PFSK-1 (cell line): ENCODE measurements around the gene KRT73.

ENCODE experiments used
- FOXP2 ChIP-seq: optimal IDR thresholded peaks from 2 replicates; pipeline ENCODE3; 2011; ENCODE audit warnings: borderline replicate concordance, control low read depth, inconsistent platforms; ENCODE audit not compliant: insufficient read depth; ENCODE audit errors: extremely low read length, extremely low read depth
- POLR2AphosphoS5 ChIP-seq: IDR thresholded peaks from 2 replicates; pipeline ENCODE4 v1.6.1; 2012; ENCODE audit warnings: low read depth, mild to moderate bottlenecking, control low read depth, low read length, moderate library complexity
- REST ChIP-seq, 2 experiments: IDR thresholded peaks; 2 replicates each; pipeline versions ENCODE4 v1.6.1 to v1.8.0; 2011 to 2012; ENCODE audit warnings: low read depth in 2 of 2, low read length in 2 of 2, control low read depth in 1 of 2, inconsistent platforms in 1 of 2, mild to moderate bottlenecking in 1 of 2, moderate library complexity in 1 of 2; ENCODE audit not compliant: insufficient read depth in 1 of 2
- SIN3A ChIP-seq: IDR thresholded peaks from 2 replicates; pipeline ENCODE4 v1.6.1; 2012; ENCODE audit warnings: mild to moderate bottlenecking, low read length, moderate library complexity, borderline replicate concordance; ENCODE audit not compliant: insufficient read depth
- TAF1 ChIP-seq: IDR thresholded peaks from 2 replicates; pipeline ENCODE4 v1.6.1; 2012; ENCODE audit warnings: low read length, control low read depth, borderline replicate concordance; ENCODE audit not compliant: insufficient read depth

Gene KRT73

DNA sequence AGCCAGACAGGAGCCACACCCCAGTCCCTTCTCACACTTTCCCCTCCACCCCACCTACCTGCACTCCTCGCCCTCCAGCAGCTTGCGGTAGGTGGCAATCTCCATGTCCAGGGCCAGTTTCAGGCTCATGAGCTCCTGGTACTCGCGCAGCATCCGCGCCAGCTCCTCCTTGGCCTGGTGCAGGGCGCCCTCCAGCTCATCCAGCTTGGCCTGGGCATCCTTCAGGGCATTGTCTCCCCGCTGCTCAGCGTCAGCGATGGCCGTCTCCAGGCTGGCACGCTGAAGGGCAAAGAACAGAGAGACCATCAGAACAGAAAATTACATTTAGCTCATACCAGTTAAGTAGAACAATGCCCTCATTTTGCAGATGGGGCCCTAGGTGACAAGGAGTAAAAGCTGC, 50.2 kb downstream of the KRT73 start:
- no peak for TF ChIP-seq FOXP2
- no peak for TF ChIP-seq SIN3A
- no peak for TF ChIP-seq POLR2AphosphoS5

- TF ChIP-seq POLR2AphosphoS5 (no peak), FOXP2 (no peak), TAF1 (no peak), REST (IDR thresholded peaks at IDR 0.05; ENCODE audit: insufficient read depth in 1 of 2, low read depth in 2 of 2, low read length in 2 of 2) (no peak), SIN3A (no peak)
Observed at GRCh38 chr12:52566847-52567291, 51.5 kb downstream of the KRT73 start.

DNA sequence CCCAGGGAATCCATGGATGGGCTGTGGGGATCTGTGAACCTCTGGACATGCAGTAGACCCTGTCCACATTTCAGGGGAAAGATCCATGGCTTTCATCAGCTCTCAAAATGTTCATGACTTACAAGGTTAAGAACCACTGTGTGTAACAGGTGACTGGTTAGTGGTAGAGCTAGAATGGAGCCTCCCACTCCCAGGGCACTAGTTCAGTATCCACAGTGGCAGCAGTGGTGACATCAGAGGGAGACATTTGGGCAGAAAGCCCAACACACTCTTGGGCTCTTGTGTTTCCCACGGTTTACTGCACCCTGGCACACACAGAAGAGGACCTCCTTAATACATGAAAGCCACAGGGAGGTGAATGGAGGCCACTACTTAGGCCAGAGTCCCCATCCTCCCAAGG, 53.8 kb downstream of the KRT73 start:
- TF ChIP-seq POLR2AphosphoS5, result no peak

DNA sequence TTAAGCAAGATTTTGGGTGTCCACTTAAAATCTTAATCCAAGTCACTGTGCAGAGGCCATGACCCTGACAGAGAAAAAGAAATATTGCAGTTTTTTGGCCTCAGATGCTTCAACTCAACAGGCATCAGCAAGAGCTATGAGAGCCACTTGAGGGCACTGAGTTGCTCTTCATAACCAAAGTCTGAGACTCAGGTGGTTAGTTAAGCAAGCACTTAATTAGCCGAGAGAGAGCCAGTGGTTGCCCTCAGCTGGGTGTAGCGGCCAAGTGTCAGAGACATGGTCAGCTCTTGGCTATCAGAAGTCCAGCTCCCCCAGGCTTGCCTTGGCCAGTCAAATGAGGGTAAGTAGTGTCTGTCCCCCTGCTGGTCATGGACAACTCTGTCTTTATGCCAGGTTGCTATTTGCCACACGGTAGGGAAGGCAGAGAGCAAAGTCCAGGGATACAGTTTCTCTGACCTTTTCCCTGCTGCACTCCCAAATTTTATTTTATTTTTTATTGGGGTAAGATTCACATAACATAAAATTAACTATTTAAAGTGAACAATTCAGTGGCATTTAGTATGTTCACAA, 56.4 kb downstream of the KRT73 start:
- TF ChIP-seq FOXP2 (no peak), SIN3A (no peak), POLR2AphosphoS5 (no peak), REST (IDR thresholded peaks at IDR 0.05; ENCODE audit: insufficient read depth in 1 of 2, low read depth in 2 of 2, low read length in 2 of 2) (no peak), TAF1 (no peak)

DNA sequence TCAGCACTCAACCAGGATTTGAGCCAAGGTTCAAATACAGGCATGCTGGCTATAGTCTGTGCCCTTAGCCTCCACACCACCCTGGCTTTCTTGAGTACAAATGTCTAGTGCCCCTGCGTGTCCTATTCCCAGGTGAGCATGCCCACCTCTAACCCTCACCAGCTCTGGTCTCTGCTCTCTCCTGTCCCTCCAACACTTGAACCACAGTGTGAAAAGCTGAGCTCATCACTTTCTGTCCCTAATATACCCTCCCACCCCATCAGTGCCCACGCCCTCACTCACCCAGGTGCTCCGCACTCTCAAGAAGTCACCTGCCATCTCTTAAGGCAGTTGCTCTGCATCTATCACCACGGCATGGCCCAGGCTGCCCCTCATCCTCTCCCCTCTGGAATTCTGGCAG, 58.4 kb downstream of the KRT73 start:
- TF ChIP-seq REST (IDR thresholded peaks at IDR 0.05; ENCODE audit: insufficient read depth in 1 of 2, low read depth in 2 of 2, low read length in 2 of 2), result no peak
- TF ChIP-seq TAF1, result no peak
- no peak for TF ChIP-seq SIN3A
- TF ChIP-seq FOXP2, result no peak
- no peak for TF ChIP-seq POLR2AphosphoS5

- TF ChIP-seq REST (IDR thresholded peaks at IDR 0.05; ENCODE audit: insufficient read depth in 1 of 2, low read depth in 2 of 2, low read length in 2 of 2) (no peak), SIN3A (no peak), TAF1 (no peak), POLR2AphosphoS5 (no peak), FOXP2 (no peak)
Observed at GRCh38 chr12:52558781-52559445, 59.4 kb downstream of the KRT73 start.
